Lower lobe of right lung (tissue), 2 donors: ENCODE measurements around the gene GUCY2C. TPM values are rescaled to one million over a fixed set of nuclear protein-coding genes. Genes with fewer than 3 reads are reported as not detected.
A peak's percentile ranks its signal among the peaks of the same experiment; 100 is the strongest.

Experiments
- ATAC-seq, 2 donors: fragments of 200-7000 bp; cut with Tn5 transposase; one replicate each; pipeline ENCODE4 v1.9.1; 2020 to 2022; ENCODE audit warnings: mild to moderate bottlenecking in 2 of 2, moderate library complexity in 2 of 2
- DNase-seq: peaks from one replicate; pipeline ENCODE4 v3.0.0-alpha.2; 2020
- H3K27ac ChIP-seq: fragments of 200-600 bp; one replicate; pipeline ENCODE4 v1.8.0; 2022
- H3K27me3 ChIP-seq: fragments of 200-600 bp; one replicate; pipeline ENCODE4 v1.8.0; 2022; ENCODE audit warnings: low read depth
- H3K36me3 ChIP-seq: fragments of 200-600 bp; one replicate; pipeline ENCODE4 v1.8.0; 2022; ENCODE audit warnings: mild to moderate bottlenecking
- H3K4me1 ChIP-seq: fragments of 200-600 bp; one replicate; pipeline ENCODE4 v1.8.0; 2022
- H3K4me3 ChIP-seq: fragments of 200-600 bp; one replicate; pipeline ENCODE4 v1.8.0; 2022; ENCODE audit warnings: mild to moderate bottlenecking
- H3K9me3 ChIP-seq: fragments of 200-600 bp; one replicate; pipeline ENCODE4 v1.8.0; 2022
- intact Hi-C: fragments of 100-400 bp; cut with DNase I; formaldehyde crosslinking; loops from one replicate; pipeline ENCODE4 v1.11.0; 2022
- total RNA-seq: library from RNA; stranded (reverse); fragmentation: NEBNext Ultra II Directional; extraction: Animal tissue kit (Norgen Biotek cat#: 25700); gene quantifications from one replicate; pipeline ENCODE4 v1.2.1, GENCODE V29; 2021
- TF ChIP-seq, protein P1 (sequence below): fragments of 200-600 bp; IDR thresholded peaks from one replicate; pipeline ENCODE4 v1.8.0; 2022; ENCODE audit warnings: antibody characterized with exemption, mild to moderate bottlenecking
- donor health status: DM: no; HTN: yes; CAD: no; lungs with severe emphysema.

The GUCY2C gene
- total RNA-seq, 1 donor from 2014 or later: not detected

DNA sequence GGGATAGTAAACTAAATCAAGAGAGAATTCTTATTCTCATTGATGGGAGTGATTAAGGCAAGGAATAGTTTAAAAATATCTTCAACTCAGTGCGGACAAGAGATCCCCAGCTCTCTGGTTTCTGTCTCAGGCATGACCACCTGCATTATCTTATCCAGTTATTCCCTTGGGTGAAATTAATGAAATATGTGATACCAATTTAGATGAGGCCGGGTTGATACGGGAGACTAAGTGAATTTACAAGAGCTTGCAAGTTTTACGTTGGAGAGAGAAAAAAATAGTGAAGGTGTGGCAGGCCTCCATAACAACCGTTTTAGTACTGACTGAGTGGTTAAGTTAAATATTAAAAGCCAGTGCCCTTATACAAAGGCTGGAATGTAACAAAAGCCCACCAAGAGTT lies 67.6 kb downstream of the GUCY2C start:
- Histone ChIP-seq H3K4me1 (peaks cover 3% of the 10 kb centered on the region), H3K27ac (no peak overlapping the region), H3K36me3 (no peaks in the 10 kb centered on the region), H3K9me3 (no peaks in the 10 kb centered on the region), H3K27me3 (no peaks in the 10 kb centered on the region), H3K4me3 (no peak overlapping the region)
- TF ChIP-seq, protein P1, sequence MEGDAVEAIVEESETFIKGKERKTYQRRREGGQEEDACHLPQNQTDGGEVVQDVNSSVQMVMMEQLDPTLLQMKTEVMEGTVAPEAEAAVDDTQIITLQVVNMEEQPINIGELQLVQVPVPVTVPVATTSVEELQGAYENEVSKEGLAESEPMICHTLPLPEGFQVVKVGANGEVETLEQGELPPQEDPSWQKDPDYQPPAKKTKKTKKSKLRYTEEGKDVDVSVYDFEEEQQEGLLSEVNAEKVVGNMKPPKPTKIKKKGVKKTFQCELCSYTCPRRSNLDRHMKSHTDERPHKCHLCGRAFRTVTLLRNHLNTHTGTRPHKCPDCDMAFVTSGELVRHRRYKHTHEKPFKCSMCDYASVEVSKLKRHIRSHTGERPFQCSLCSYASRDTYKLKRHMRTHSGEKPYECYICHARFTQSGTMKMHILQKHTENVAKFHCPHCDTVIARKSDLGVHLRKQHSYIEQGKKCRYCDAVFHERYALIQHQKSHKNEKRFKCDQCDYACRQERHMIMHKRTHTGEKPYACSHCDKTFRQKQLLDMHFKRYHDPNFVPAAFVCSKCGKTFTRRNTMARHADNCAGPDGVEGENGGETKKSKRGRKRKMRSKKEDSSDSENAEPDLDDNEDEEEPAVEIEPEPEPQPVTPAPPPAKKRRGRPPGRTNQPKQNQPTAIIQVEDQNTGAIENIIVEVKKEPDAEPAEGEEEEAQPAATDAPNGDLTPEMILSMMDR: no peak
- intact Hi-C loops: no loop called here
- ATAC-seq: no peak
- DNase-seq: no peak

GRCh38 chr12:14621826-14622225 lies 74.6 kb downstream of the GUCY2C start:
- Histone ChIP-seq H3K9me3 (no peaks in the 10 kb centered on the region), H3K4me1 (no peaks in the 10 kb centered on the region), H3K4me3 (no peak overlapping the region), H3K27ac (no peak overlapping the region), H3K36me3 (no peaks in the 10 kb centered on the region), H3K27me3 (no peaks in the 10 kb centered on the region)
- intact Hi-C loops: no loop called here
- TF ChIP-seq, protein P1: no peak
- peak in 1 of 2 donors; percentile 51 for ATAC-seq
- DNase-seq: no peak

- TF ChIP-seq, protein P1: no peak
- H3K4me1 ChIP-seq: no peaks in the 10 kb centered on the region
- H3K4me3 ChIP-seq: no peak overlapping the region
- H3K9me3 ChIP-seq: no peaks in the 10 kb centered on the region
- ATAC-seq (peak; percentile 59 to 86), DNase-seq (no peak)
- H3K36me3 ChIP-seq: no peaks in the 10 kb centered on the region
- no peaks in the 10 kb centered on the region for H3K27me3 ChIP-seq
- intact Hi-C loops: no loop called here
- H3K27ac ChIP-seq: no peak overlapping the region
These were observed 76.5 kb downstream of the GUCY2C start for GRCh38 chr12:14619741-14620501.

DNA sequence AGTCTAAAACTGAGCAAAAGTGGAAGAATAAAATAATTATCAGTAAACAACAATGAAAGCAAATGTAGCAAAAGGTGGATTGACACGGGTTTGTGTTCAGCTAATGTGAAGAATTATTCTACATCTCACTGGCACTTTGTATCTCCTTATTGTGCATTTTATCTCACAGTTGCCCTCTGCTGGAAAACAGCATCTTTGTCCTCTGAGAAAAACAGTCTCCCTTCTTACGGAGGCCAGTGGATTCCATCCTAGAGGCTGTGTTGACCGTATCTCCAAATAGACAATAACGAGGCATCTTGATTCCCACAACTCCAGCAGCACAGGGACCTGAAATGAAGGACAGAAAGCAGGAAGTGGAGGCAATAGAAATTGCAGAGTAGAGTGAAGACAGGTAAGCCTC lies 77.4 kb downstream of the GUCY2C start:
- ATAC-seq (peak in 1 of 2 donors; percentile 63), DNase-seq (no peak)
- no peaks in the 10 kb centered on the region for H3K9me3 ChIP-seq
- intact Hi-C loops: no loop called here
- peaks cover 7% of the 10 kb centered on the region for H3K4me1 ChIP-seq
- TF ChIP-seq, protein P1: peak; percentile 38
- H3K36me3 ChIP-seq: no peaks in the 10 kb centered on the region
- no peaks in the 10 kb centered on the region for H3K27me3 ChIP-seq
- no peak overlapping the region for H3K27ac ChIP-seq
- H3K4me3 ChIP-seq: no peak overlapping the region

DNA sequence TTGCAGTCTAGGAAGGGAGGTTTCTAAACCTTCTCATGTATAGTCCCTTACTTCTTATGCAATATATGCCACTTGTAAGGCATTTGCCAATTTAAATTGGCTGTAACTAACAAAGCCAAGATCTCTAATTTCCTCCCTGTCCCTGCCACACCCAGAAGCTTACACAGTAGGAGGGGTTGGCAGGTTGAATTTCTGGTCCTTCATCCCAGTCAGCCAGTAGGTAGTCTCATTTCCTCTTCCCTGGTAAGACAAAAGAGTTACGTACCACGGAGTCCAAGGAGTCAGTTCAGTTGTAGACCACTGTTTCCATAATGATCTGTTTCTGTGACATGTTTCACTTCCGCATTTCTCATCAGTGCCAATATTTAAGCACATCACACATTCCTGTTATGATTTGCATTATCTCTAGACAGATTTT lies 81.7 kb downstream of the GUCY2C start:
- Histone ChIP-seq H3K27me3 (no peaks in the 10 kb centered on the region), H3K27ac (no peak overlapping the region), H3K36me3 (no peaks in the 10 kb centered on the region), H3K4me1 (peaks cover 15% of the 10 kb centered on the region), H3K9me3 (peaks cover 9% of the 10 kb centered on the region), H3K4me3 (no peak overlapping the region)
- TF ChIP-seq, protein P1: no peak
- intact Hi-C loops: no loop called here
- ATAC-seq (peak; percentile 41 to 71), DNase-seq (no peak)
